OCI-LY7 (cell line): Measurements from ENCODE around the gene IQCK.

Source experiments
- CTCF ChIP-seq: fragments of 200-600 bp; sonication (generic); conservative IDR thresholded peaks from 2 replicates; pipeline ENCODE4 v1.5.1; 2014; ENCODE audit warnings: mild to moderate bottlenecking, antibody characterized with exemption, low read length, moderate library complexity, mixed read lengths
- EZH2phosphoT487 ChIP-seq: fragments of 200-600 bp; sonication (generic); IDR thresholded peaks from 2 replicates; pipeline ENCODE4 v1.6.1; 2018; ENCODE audit warnings: low read depth, borderline replicate concordance, mild to moderate bottlenecking, mixed run types, antibody characterized with exemption, low read length, moderate library complexity, mixed read lengths

GRCh38 chr16:19710191-19710908 is 7.7 kb upstream of the IQCK start:
- TF ChIP-seq CTCF (no peak), EZH2phosphoT487 (no peak)
